A172 (cell line): Measurements from ENCODE around the gene C8A. TPM values are rescaled to one million over a fixed set of nuclear protein-coding genes. Genes with fewer than 3 reads are reported as not detected.

Experiments used
- DNase-seq: peaks from one replicate; pipeline ENCODE4 v3.0.0-alpha.2; 2015; ENCODE audit warnings: low spot score
- total RNA-seq: library from RNA; depleted of rRNA; stranded (reverse); fragments of >200 nt; shearing (Covaris generic); gene quantifications from 2 replicates; pipeline ENCODE4 v1.2.3, GENCODE V29; 2014

Gene C8A
- total RNA-seq, 1 experiment from 2014 or later = not detected

GRCh38 chr1:56894014-56894413, 39.4 kb downstream of the C8A start:
- no peak for DNase-seq

GRCh38 chr1:56897150-56898004, 42.8 kb downstream of the C8A start:
- no peak for DNase-seq

DNA sequence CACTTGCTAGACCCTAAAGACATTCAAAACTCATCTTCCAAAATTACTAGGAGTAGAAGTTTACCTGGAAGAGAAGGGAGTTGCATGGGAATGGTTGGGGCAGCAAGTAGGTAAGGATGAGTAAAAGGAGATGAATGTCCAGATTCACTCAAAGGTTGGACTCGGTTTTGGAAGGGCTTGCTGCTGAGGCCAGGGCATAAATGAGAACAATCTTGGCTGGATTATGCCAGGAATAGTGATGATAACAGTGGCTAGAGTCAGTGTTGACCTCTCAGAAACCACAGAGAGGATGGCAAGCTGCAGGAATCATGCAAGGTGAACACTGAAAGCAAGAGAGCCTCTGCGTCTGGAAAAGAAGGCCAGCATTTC, 43.4 kb downstream of the C8A start:
- no peak for DNase-seq

DNA sequence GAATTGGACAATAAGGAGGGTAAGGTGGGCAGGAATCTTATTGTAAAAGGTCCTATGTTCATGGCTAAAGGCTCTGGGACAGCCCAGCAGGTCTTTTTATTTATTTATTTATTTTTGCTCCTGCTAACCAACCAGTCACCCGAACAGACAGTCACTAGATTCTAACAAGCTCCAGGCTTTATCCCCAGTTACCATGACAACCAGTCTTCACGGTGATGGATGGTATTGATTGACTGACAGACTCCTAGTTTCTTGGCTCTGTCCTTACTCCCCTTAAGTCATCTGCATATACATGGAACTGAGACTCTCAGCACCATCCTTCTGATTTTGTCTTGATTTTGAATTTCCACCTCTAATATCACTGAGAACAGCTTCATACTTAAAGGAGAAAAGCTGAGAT, 44.3 kb downstream of the C8A start:
- DNase-seq = no peak

- no peak for DNase-seq
These were observed 47.1 kb downstream of the C8A start for GRCh38 chr1:56901716-56902115.

DNA sequence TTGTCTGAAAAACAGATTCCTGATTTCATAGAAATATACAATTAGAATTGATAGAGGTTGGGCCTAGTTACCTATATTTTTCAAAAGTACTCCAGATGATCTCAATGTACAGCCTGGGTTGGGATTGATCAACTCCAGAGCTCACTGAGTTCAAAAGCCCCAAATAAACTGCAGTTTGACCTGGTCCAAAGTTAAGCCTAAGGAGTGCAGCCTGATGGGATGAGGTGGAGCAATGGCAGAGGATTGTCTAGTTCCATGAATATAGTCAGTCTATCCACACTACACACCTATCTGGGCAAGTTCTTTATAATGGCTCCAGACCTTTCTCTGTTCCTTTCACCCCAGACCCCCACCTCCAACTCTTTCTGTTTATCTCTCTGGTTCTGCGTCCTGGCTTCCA, 49.2 kb downstream of the C8A start:
- no peak for DNase-seq

- no peak for DNase-seq
These were observed 50.2 kb downstream of the C8A start for GRCh38 chr1:56904663-56905397.

GRCh38 chr1:56905667-56906066, 51.1 kb downstream of the C8A start:
- DNase-seq = no peak

DNA sequence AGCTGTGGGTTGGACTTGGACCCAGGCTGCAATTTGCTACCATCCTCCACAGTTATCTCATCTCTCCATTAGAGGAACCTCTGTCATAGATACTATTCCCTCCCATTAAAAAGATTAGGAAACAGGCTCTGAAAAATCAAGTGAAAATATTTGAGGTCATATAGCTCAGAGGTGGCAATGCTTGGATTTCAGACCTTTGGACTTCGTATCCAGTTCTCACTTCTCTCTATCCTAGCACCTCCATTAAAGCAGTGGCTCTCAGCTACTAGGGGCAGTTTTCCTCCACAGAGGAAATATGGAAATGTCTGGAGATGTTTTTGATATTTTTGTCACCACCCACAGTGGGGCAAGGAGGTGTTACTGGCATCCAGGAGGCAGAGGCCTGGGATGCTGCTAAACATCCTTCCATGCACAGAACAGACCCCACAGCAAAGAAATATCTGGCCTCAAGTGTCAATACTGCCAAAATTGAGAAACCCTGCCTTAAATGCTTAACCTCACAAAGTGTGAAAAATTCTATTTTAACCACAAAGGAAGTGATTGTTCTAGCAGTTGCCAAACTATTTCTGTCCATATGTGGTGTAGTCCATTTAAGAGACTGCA, 54.1 kb downstream of the C8A start:
- DNase-seq = no peak

DNA sequence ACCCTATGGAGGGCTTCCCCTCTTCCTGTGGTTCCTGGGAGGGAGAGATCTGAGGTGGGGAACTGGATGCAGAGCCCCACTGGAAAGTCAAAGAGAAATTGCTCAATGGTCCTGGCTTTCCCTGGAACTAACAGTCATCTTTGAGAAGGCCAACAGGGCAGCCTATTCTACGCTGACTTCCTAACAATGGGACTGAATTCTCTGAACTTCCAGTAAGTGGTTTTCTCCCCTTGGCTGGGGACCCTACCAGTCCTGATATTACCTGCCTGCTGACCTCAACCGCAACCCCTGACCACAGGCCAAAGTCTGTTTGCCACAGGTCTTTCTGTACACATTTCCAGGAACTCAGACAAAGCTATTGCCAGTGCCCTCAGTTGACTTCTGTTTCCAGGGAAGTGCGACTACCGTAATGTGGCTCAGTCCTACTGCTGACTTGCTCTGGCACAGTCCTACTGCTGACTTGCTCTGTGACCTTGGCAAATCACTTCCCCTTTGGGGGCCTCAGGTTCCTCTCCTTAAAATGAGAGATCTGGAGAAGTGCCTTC, 55.9 kb downstream of the C8A start:
- no peak for DNase-seq

GRCh38 chr1:56911098-56911938, 56.7 kb downstream of the C8A start:
- peak; percentile 22 for DNase-seq

DNA sequence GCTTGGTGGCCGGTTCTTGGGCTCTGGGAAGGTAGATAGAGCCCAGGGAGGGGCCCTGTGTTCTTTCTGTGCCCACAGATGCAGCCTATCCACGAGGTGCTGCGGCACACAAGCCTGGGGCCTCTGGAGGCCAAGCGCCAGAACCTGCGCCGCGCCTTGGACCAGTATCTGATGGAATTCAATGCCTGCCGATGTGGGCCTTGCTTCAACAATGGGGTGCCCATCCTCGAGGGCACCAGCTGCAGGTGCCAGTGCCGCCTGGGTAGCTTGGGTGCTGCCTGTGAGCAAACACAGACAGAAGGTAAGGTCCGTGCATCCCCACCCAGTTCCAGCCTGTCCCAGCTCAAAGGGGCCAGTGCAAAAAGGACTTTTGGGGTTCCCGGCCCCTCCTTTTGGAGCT, 57.7 kb downstream of the C8A start:
- no peak for DNase-seq

- no peak for DNase-seq
These were observed 61.4 kb downstream of the C8A start for GRCh38 chr1:56915960-56916359.

DNA sequence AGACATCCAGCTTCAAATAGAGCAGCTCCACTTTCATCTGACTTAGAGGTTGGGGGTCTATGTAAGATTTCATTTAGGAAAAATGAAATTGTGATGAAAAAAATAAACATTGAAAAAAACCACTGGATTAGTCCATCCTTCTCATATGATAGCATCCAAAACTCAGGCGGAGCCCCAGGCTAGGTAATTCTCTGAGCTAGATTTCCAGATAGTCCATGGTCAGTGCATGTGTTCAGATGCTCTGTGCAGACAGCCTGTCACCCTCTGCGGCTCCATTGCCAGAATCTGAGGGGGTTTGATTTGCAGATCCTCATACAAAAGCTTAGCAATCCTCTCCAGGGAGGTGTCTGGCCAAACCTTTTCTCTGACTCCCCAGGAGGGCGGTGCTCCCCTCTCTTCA, 62.0 kb downstream of the C8A start:
- no peak for DNase-seq

DNA sequence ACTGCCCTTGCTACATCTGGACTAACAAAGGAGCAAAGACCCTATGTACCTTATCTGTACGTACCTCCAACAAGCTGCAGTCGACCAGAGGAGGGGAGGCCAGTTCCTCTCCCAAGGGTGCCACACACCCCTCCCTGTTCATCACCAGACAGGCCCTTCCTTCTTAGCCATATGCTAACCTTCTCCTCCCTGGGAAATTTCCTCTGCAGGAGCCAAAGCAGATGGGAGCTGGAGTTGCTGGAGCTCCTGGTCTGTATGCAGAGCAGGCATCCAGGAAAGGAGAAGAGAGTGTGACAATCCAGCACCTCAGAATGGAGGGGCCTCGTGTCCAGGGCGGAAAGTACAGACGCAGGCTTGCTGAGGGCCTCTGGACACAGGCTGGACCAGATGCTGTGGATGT, 62.8 kb downstream of the C8A start:
- no peak for DNase-seq

DNA sequence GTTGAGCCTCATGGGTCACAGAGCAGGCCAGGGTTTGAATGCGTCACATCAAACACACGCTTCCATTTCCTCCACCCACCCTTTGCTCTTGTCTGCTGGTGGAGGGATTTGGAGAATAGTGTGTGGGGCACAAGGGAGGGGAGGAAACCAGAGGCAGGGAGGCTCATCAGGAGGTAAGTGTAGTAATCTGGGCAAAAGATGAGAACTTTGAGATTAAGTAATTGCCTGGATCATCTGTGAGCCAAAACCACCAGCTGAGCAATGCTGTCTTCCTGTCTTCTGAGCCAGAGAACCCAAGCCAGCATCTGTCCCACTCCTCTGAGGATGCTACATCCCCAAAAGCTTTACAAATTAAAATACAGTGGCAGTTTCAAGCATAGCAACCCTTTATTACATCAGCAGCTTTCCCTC, 66.0 kb downstream of the C8A start:
- DNase-seq = no peak

- no peak for DNase-seq
These were observed 66.9 kb downstream of the C8A start for GRCh38 chr1:56921479-56921878.

- no peak for DNase-seq
These were observed 67.5 kb downstream of the C8A start for GRCh38 chr1:56922070-56922469.

- no peak for DNase-seq
These were observed 67.9 kb downstream of the C8A start for GRCh38 chr1:56922507-56922906.

GRCh38 chr1:56923201-56923600, 68.6 kb downstream of the C8A start:
- no peak for DNase-seq

DNA sequence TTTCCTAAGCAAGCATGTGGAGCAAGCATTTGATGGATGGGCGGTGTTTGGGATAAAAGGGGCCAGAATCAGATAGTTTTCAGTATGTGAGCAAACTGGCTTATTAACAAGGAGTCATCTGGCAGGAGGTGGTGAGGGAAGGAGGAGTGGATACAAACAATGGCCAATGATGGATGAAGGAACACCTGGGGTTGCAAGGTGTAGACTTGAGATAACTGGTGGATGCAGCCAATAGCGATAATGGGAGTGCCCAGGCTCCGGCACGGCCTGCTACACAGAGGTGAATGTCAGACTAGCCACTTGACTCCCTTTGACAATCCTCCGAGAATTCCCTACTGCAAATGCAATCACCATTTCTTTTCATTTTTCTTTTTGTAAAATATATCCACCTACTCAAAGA, 69.5 kb downstream of the C8A start:
- DNase-seq = no peak

DNA sequence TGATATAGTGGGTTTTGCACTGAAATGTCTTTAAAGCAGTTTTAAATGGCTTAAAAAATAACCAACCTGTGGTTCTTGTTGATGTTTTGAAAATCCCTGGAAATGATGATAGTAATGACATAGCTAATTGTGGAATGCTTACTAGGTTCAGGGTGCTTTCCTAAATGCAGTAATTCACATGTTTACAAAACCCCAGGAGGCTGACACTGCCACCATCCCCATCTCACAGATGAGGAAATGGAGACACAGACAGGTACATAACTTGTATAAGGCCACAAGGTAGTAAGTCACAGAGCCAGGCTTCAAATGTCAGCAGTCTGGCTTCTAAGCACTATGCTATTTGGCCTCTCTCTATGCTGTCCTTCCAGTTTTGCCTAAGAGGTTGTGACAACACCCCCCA, 70.6 kb downstream of the C8A start:
- no peak for DNase-seq
